BE2C (cell line): Measurements from ENCODE around the gene MTX3.

Experiments used
- DNase-seq: peaks from one replicate; pipeline ENCODE4 v3.0.0-alpha.2; 2020
- H3K27me3 ChIP-seq: fragments of 250-450 bp; sonication (Bioruptor Pico); 2 replicates; pipeline ENCODE4 v1.5.1; 2020; ENCODE audit warnings: mild to moderate bottlenecking
- H3K36me3 ChIP-seq: fragments of 250-450 bp; sonication (Bioruptor Pico); 2 replicates; pipeline ENCODE4 v1.5.1; 2020; ENCODE audit warnings: mild to moderate bottlenecking
- H3K4me1 ChIP-seq: fragments of 250-450 bp; sonication (Bioruptor Pico); 2 replicates; pipeline ENCODE4 v1.5.1; 2020
- H3K4me3 ChIP-seq: 2 replicates; pipeline ENCODE4 v1.5.1; 2011; ENCODE audit warnings: low read depth, low read length
- H3K9me3 ChIP-seq: fragments of 250-450 bp; sonication (Bioruptor Pico); 2 replicates; pipeline ENCODE4 v1.5.1; 2020
- CTCF ChIP-seq: IDR thresholded peaks from 2 replicates; pipeline ENCODE4 v1.5.1; 2012; ENCODE audit warnings: mild to moderate bottlenecking, low read depth, low read length

The MTX3 gene

GRCh38 chr5:79931409-79931808 is 59.7 kb downstream of the MTX3 start:
- H3K36me3 ChIP-seq: no peaks in the 10 kb centered on the region
- no peak for DNase-seq
- H3K9me3 ChIP-seq: no peaks in the 10 kb centered on the region
- H3K4me3 ChIP-seq: no peak overlapping the region
- H3K27me3 ChIP-seq: peaks cover 26% of the 10 kb centered on the region
- TF ChIP-seq CTCF: no peak
- no peaks in the 10 kb centered on the region for H3K4me1 ChIP-seq

- Histone ChIP-seq H3K27me3 (peaks cover 25% of the 10 kb centered on the region), H3K4me3 (no peak overlapping the region), H3K9me3 (no peaks in the 10 kb centered on the region), H3K4me1 (no peaks in the 10 kb centered on the region), H3K36me3 (no peaks in the 10 kb centered on the region)
- TF ChIP-seq CTCF: no peak
- DNase-seq: no peak
These were observed 62.0 kb downstream of the MTX3 start for GRCh38 chr5:79929095-79929494.
